ENCODE results near the gene CYP11A1. TPM values are rescaled to one million over a fixed set of nuclear protein-coding genes. Genes with fewer than 3 reads are reported as not detected.
A peak's percentile ranks its signal among the peaks of the same experiment; 100 is the strongest.

Gene CYP11A1
- total RNA-seq, 2 experiments from 2014 or later: 0.29 to 0.31 TPM

- H3K4me1 Mint-ChIP-seq (ENCODE audit: low read depth): peaks cover 58% of the 10 kb centered on the region
- H3K27ac Mint-ChIP-seq: no peak overlapping the region
- H3K36me3 Mint-ChIP-seq (ENCODE audit: low read depth): no peaks in the 10 kb centered on the region
- ChIA-PET CTCF (interaction anchor here (1.9 to 17.3 kb wide), 5 partner anchors 8 to 239 kb away, joined by 7 to 840 read pairs (median 26); partner anchors contain the start of genes CLK3 and SEMA7A), POLR2A (interaction anchor here (0.5 to 2.7 kb wide), 5 partner anchors 26 to 431 kb away, joined by 3 to 12 read pairs (median 3); partner anchors contain the start of genes SEMA7A and UBL7)
- H3K4me3 Mint-ChIP-seq: no peak overlapping the region
- DNase-seq: no peak
- TF ChIP-seq CTCF (IDR thresholded peaks at IDR 0.05): no peak
- H3K9me3 Mint-ChIP-seq: no peaks in the 10 kb centered on the region
- no peaks in the 10 kb centered on the region for H3K27me3 Mint-ChIP-seq
- no peak for ATAC-seq
- intact Hi-C loops (cut with micrococcal nuclease): loop anchor here (5.0 kb wide), 1 partner anchor 165 kb away; the partner anchor contains the start of gene ARID3B
Measured at GRCh38 chr15:74376825-74377581, 9.6 kb upstream of the CYP11A1 start.

- intact Hi-C loops (cut with micrococcal nuclease): loop anchor here (5.0 kb wide), 1 partner anchor 166 kb away; the partner anchor contains the start of gene ARID3B
- ATAC-seq: no peak
- H3K4me1 Mint-ChIP-seq (ENCODE audit: low read depth): peaks cover 54% of the 10 kb centered on the region
Measured at GRCh38 chr15:74376226-74376625, 8.8 kb upstream of the CYP11A1 start.

GRCh38 chr15:74375303-74375693 lies 7.9 kb upstream of the CYP11A1 start:
- Mint-ChIP-seq H3K27ac (no peak overlapping the region), H3K4me3 (peak overlapping the region; percentile 74), H3K36me3 (ENCODE audit: low read depth) (no peaks in the 10 kb centered on the region), H3K9me3 (no peaks in the 10 kb centered on the region), H3K27me3 (peaks cover under 1% of the 10 kb centered on the region), H3K4me1 (ENCODE audit: low read depth) (peaks cover 46% of the 10 kb centered on the region)
- intact Hi-C loops (cut with micrococcal nuclease): loop anchor here (2.0 to 5.0 kb wide), 2 partner anchors 64 to 167 kb away; partner anchors contain the start of gene ARID3B
- POLR2A ChIA-PET: interaction anchor here (0.9 to 1.9 kb wide), 6 partner anchors 57 to 256 kb away, joined by 3 to 9 read pairs (median 4); no protein-coding TSS in a partner anchor
- ATAC-seq (peak; percentile 34), DNase-seq (peak; percentile 96)
- peak; percentile 92 for TF ChIP-seq CTCF (IDR thresholded peaks at IDR 0.05)
- CTCF ChIA-PET: interaction anchor here (0.7 to 17.3 kb wide), 24 partner anchors 8 to 394 kb away, joined by 3 to 840 read pairs (median 4); partner anchors contain the start of genes CLK3, CYP11A1, SEMA7A and UBL7

More at GRCh38 chr15:74376226-74376625, 8.8 kb upstream of the CYP11A1 start:
- H3K27me3 Mint-ChIP-seq: no peaks in the 10 kb centered on the region
- no peaks in the 10 kb centered on the region for H3K36me3 Mint-ChIP-seq (ENCODE audit: low read depth)
- H3K9me3 Mint-ChIP-seq: no peaks in the 10 kb centered on the region
- no peak overlapping the region for H3K4me3 Mint-ChIP-seq
- ChIA-PET POLR2A (interaction anchor here (0.5 to 2.7 kb wide), 8 partner anchors 9 to 431 kb away, joined by 3 to 12 read pairs (median 3); partner anchors contain the start of genes SEMA7A and UBL7), CTCF (interaction anchor here (0.7 to 17.3 kb wide), 17 partner anchors 9 to 393 kb away, joined by 3 to 840 read pairs (median 7); partner anchors contain the start of genes CLK3, CYP11A1, SEMA7A and UBL7)
- H3K27ac Mint-ChIP-seq: no peak overlapping the region
- TF ChIP-seq CTCF (IDR thresholded peaks at IDR 0.05): no peak
- DNase-seq: no peak

GRCh38 chr15:74374648-74375302 lies 7.3 kb upstream of the CYP11A1 start:
- no peak for TF ChIP-seq CTCF (IDR thresholded peaks at IDR 0.05)
- ChIA-PET POLR2A (interaction anchor here (0.7 to 1.9 kb wide), 6 partner anchors 57 to 243 kb away, joined by 3 to 9 read pairs (median 4); no protein-coding TSS in a partner anchor), CTCF (interaction anchor here (0.6 to 17.3 kb wide), 27 partner anchors 8 to 394 kb away, joined by 3 to 840 read pairs (median 5); partner anchors contain the start of genes ARID3B, CLK3, CYP11A1 and SEMA7A)
- ATAC-seq: no peak
- no peak for DNase-seq
- H3K36me3 Mint-ChIP-seq (ENCODE audit: low read depth): no peaks in the 10 kb centered on the region
- H3K4me3 Mint-ChIP-seq: peak overlapping the region; percentile 74
- intact Hi-C loops (cut with micrococcal nuclease): loop anchor here (2.0 to 5.0 kb wide), 4 partner anchors 64 to 258 kb away; partner anchors contain the start of gene ARID3B
- peaks cover 46% of the 10 kb centered on the region for H3K4me1 Mint-ChIP-seq (ENCODE audit: low read depth)
- peak overlapping the region; percentile 22 for H3K27ac Mint-ChIP-seq
- H3K27me3 Mint-ChIP-seq: peaks cover 3% of the 10 kb centered on the region
- no peaks in the 10 kb centered on the region for H3K9me3 Mint-ChIP-seq

Data from activated CD8-positive, alpha-beta T cell treated with anti-CD3 and anti-CD28 coated beads for 36 hours (primary cell).